HepG2 (cell line): Measurements from ENCODE around the gene SBNO2. TPM values are rescaled to one million over a fixed set of nuclear protein-coding genes. Genes with fewer than 3 reads are reported as not detected.

ENCODE experiments used
- ATM ChIP-seq: fragments of 450-650 bp; IDR thresholded peaks from 2 replicates; pipeline ENCODE4 v1.7.1; 2017; ENCODE audit warnings: mild to moderate bottlenecking, borderline replicate concordance
- HOXA3 ChIP-seq: sonication (generic); formaldehyde crosslinking; IDR thresholded peaks from 2 replicates; pipeline ENCODE4 v1.5.0; 2020; ENCODE audit warnings: missing genetic modification reagents
- MIER2 ChIP-seq: IDR thresholded peaks from 2 replicates; pipeline ENCODE4 v1.6.1; 2016; ENCODE audit warnings: missing biosample characterization, missing genetic modification reagents
- MYNN ChIP-seq: sonication (generic); formaldehyde crosslinking; IDR thresholded peaks from 2 replicates; pipeline ENCODE4 v1.4.0; 2020; ENCODE audit warnings: mild to moderate bottlenecking, low read depth, missing genetic modification reagents
- MZF1 ChIP-seq: sonication (generic); formaldehyde crosslinking; IDR thresholded peaks from 2 replicates; pipeline ENCODE4 v1.8.1; 2023; ENCODE audit warnings: mild to moderate bottlenecking, missing genetic modification reagents, borderline replicate concordance
- POLR2AphosphoS5 ChIP-seq: IDR thresholded peaks from 2 replicates; pipeline ENCODE4 v1.6.1; 2012; ENCODE audit warnings: low read depth, low read length
- PRDM4 ChIP-seq: sonication (generic); formaldehyde crosslinking; IDR thresholded peaks from 2 replicates; pipeline ENCODE4 v1.9.0; 2021; ENCODE audit warnings: missing genetic modification reagents, borderline replicate concordance
- PRMT3 ChIP-seq: sonication (generic); formaldehyde crosslinking; IDR thresholded peaks from 2 replicates; pipeline ENCODE4 v1.8.1; 2022; ENCODE audit warnings: low read depth, mild to moderate bottlenecking, moderate library complexity, missing genetic modification reagents, borderline replicate concordance
- RARA ChIP-seq: IDR thresholded peaks from 2 replicates; pipeline ENCODE4 v1.6.1; 2016; ENCODE audit warnings: missing genetic modification reagents, missing compliant biosample characterization
- RORA ChIP-seq: sonication (generic); formaldehyde crosslinking; IDR thresholded peaks from 2 replicates; pipeline ENCODE4 v1.5.0; 2020; ENCODE audit warnings: mild to moderate bottlenecking, missing genetic modification reagents, moderate library complexity
- SALL1 ChIP-seq: sonication (generic); formaldehyde crosslinking; IDR thresholded peaks from 2 replicates; pipeline ENCODE4 v1.8.0; 2022; ENCODE audit warnings: mild to moderate bottlenecking, missing genetic modification reagents
- SMARCC2 ChIP-seq: fragments of 450-650 bp; IDR thresholded peaks from 2 replicates; pipeline ENCODE4 v1.6.1; 2017; ENCODE audit warnings: antibody characterized with exemption, mild to moderate bottlenecking
- SOX13 ChIP-seq, 3 experiments: fragments of 450-650 bp in 1 of 3; sonication (generic) in 1 of 3; formaldehyde crosslinking in 1 of 3; IDR thresholded peaks in 2 of 3; conservative IDR thresholded peaks in 1 of 3; 2 replicates each; pipeline versions ENCODE4 v1.5.0 to v1.6.1; 2016 to 2020; ENCODE audit warnings: antibody characterized with exemption in 1 of 3, mild to moderate bottlenecking in 1 of 3, missing compliant biosample characterization in 1 of 3, missing genetic modification reagents in 1 of 3, moderate library complexity in 1 of 3
- ZFAT ChIP-seq: sonication (generic); formaldehyde crosslinking; conservative IDR thresholded peaks from 2 replicates; pipeline ENCODE4 v1.8.1; 2023; ENCODE audit warnings: missing genetic modification reagents, inconsistent platforms
- ZFP36 ChIP-seq: fragments of 150-350 bp; IDR thresholded peaks from 2 replicates; pipeline ENCODE4 v1.6.1; 2018; ENCODE audit warnings: borderline replicate concordance, low read length, low read depth; ENCODE audit not compliant: partially characterized antibody
- ZNF18 ChIP-seq: sonication (generic); formaldehyde crosslinking; IDR thresholded peaks from 2 replicates; pipeline ENCODE4 v1.8.0; 2022; ENCODE audit warnings: mild to moderate bottlenecking, missing genetic modification reagents; ENCODE audit not compliant: insufficient replicate concordance
- ZNF501 ChIP-seq: sonication (generic); formaldehyde crosslinking; IDR thresholded peaks from 2 replicates; pipeline ENCODE4 v1.5.1; 2020; ENCODE audit warnings: mild to moderate bottlenecking, moderate library complexity, missing genetic modification reagents
- ZNF572 ChIP-seq: sonication (generic); formaldehyde crosslinking; IDR thresholded peaks from 2 replicates; pipeline ENCODE4 v1.5.1; 2020; ENCODE audit warnings: mild to moderate bottlenecking, missing genetic modification reagents
- ZNF629 ChIP-seq: sonication (generic); formaldehyde crosslinking; conservative IDR thresholded peaks from 2 replicates; pipeline ENCODE4 v1.5.0; 2020; ENCODE audit warnings: missing genetic modification reagents
- ZNF672 ChIP-seq: sonication (generic); formaldehyde crosslinking; IDR thresholded peaks from 2 replicates; pipeline ENCODE4 v1.8.1; 2022; ENCODE audit warnings: missing genetic modification reagents
- ZNF775 ChIP-seq: sonication (generic); formaldehyde crosslinking; IDR thresholded peaks from 2 replicates; pipeline ENCODE4 v1.4.0; 2020; ENCODE audit warnings: missing genetic modification reagents, mild to moderate bottlenecking, moderate library complexity, borderline replicate concordance
- ZNF891 ChIP-seq: sonication (generic); formaldehyde crosslinking; IDR thresholded peaks from 2 replicates; pipeline ENCODE4 v1.5.0; 2020; ENCODE audit warnings: mild to moderate bottlenecking, missing genetic modification reagents
- polyA plus RNA-seq, 8 experiments: library from polyadenylated mRNA; depleted of rRNA in 3 of 8; stranded (reverse) in 7 of 8; unstranded in 1 of 8; fragments of >200 nt; fragmentation: Illumina TruSeq in 4 of 8; extraction: Trizol in 4 of 8; gene quantifications; 2 replicates each; pipeline versions ENCODE4 v1.2.1 to v1.2.3, GENCODE V29; 2011 to 2016; ENCODE audit warnings: low read depth in 4 of 8, missing spikeins in 1 of 8, mixed read lengths in 1 of 8; ENCODE audit not compliant: insufficient read depth in 1 of 8
- total RNA-seq, 5 experiments: library from RNA; depleted of rRNA; stranded (reverse); fragments of >200 nt; fragmentation: Illumina TruSeq; extraction: Trizol; gene quantifications; 2 replicates each; pipeline ENCODE4 v1.2.3, GENCODE V29; 2016; ENCODE audit warnings: low read depth in 1 of 5
- TF ChIP-seq, protein P1 (sequence below): sonication (generic); formaldehyde crosslinking; IDR thresholded peaks from 2 replicates; pipeline ENCODE4 v1.4.0; 2020; ENCODE audit warnings: missing genetic modification reagents
- TF ChIP-seq, protein P2 (sequence below): sonication (generic); formaldehyde crosslinking; IDR thresholded peaks from 2 replicates; pipeline ENCODE4 v1.4.0; 2020; ENCODE audit warnings: missing genetic modification reagents

SBNO2 gene
- total and polyA plus RNA-seq, 2 of the 13 experiments (the other 11 are each of a cell fraction or from before 2014, with no cell fraction given), result 8.6 to 10.4 TPM

DNA sequence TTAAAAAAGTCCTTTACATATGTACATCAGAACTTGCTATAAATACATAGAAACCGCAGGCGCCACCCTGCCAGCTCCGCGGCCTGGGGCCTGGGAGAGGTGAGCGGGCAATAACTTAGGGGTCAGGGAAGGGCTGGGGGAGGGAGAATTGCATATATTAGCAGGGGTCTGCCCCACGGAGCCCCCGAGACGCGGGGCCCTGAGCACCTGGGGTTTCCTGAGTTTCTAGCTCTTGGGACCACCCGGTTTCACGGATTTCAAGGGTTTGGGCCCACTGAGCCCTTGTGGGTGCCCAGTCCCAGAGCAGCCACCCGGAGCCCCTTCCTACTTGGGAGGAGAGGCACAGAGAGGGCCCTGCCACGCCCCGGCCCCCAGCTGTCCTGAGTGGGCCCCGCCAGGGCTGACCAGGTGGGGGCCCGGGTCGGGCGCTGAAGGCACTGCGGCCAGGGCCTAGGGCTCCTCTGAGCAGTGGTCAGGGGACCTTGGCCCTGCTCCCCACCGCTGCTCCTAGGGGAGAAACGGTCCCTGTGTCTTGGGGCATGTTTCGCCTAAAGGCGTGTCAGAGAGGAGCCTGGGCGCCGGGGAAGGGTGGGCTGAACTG, 66.3 kb downstream of the SBNO2 start (continued):
- no peak for TF ChIP-seq RARA (CRISPR knock-in tag)
- TF ChIP-seq, protein P1, sequence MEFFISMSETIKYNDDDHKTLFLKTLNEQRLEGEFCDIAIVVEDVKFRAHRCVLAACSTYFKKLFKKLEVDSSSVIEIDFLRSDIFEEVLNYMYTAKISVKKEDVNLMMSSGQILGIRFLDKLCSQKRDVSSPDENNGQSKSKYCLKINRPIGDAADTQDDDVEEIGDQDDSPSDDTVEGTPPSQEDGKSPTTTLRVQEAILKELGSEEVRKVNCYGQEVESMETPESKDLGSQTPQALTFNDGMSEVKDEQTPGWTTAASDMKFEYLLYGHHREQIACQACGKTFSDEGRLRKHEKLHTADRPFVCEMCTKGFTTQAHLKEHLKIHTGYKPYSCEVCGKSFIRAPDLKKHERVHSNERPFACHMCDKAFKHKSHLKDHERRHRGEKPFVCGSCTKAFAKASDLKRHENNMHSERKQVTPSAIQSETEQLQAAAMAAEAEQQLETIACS (CRISPR knock-in tag), result no peak
- TF ChIP-seq ZNF672, result no peak
- TF ChIP-seq MZF1, result no peak
- TF ChIP-seq MYNN (CRISPR knock-in tag), result no peak
- TF ChIP-seq HOXA3 (CRISPR knock-in tag), result peak; percentile 24; the same call in 1 of the 2 replicates
- no peak for TF ChIP-seq MIER2 (CRISPR knock-in tag)
- no peak for TF ChIP-seq PRDM4
- TF ChIP-seq, protein P2, sequence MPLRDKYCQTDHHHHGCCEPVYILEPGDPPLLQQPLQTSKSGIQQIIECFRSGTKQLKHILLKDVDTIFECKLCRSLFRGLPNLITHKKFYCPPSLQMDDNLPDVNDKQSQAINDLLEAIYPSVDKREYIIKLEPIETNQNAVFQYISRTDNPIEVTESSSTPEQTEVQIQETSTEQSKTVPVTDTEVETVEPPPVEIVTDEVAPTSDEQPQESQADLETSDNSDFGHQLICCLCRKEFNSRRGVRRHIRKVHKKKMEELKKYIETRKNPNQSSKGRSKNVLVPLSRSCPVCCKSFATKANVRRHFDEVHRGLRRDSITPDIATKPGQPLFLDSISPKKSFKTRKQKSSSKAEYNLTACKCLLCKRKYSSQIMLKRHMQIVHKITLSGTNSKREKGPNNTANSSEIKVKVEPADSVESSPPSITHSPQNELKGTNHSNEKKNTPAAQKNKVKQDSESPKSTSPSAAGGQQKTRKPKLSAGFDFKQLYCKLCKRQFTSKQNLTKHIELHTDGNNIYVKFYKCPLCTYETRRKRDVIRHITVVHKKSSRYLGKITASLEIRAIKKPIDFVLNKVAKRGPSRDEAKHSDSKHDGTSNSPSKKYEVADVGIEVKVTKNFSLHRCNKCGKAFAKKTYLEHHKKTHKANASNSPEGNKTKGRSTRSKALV, result no peak
- no peak for TF ChIP-seq ZFAT (CRISPR knock-in tag)
- TF ChIP-seq PRMT3, result no peak
- no peak for TF ChIP-seq ZFP36
- no peak for TF ChIP-seq SALL1
- TF ChIP-seq POLR2AphosphoS5, result 0 out of 2 replicates have a peak, but pooled peaks have one; percentile 24
- TF ChIP-seq ZNF629 (CRISPR knock-in tag), result no peak
- TF ChIP-seq ZNF18 (CRISPR knock-in tag), result no peak
- no peak for TF ChIP-seq ZNF775 (CRISPR knock-in tag)
- no peak for TF ChIP-seq ZNF891 (CRISPR knock-in tag)
- no peak for TF ChIP-seq RORA (CRISPR knock-in tag)
- no peak for TF ChIP-seq ZNF501 (CRISPR knock-in tag)
- TF ChIP-seq SMARCC2, result no peak
- TF ChIP-seq ZNF572 (CRISPR knock-in tag), result no peak
- TF ChIP-seq ATM, result no peak
- TF ChIP-seq SOX13 (IDR thresholded peaks at IDR 0.05), result no peak
- TF ChIP-seq SOX13 (CRISPR knock-in tag; conservative IDR thresholded peaks at IDR 0.05 in 1 of 2, IDR thresholded peaks at IDR 0.05 in 1 of 2), result 0 out of 4 replicates have a peak, but pooled peaks of 1 of the 2 experiments have one; percentile 39
